Endometrial microvascular endothelial cells (primary cell): Measurements from ENCODE around the gene GLRX. TPM values are rescaled to one million over a fixed set of nuclear protein-coding genes. Genes with fewer than 3 reads are reported as not detected.

Experiments
- in situ Hi-C: cut with HindIII; loops from 2 replicates; pipeline ENCODE4 v1.10.0; 2017; ENCODE audit warnings: low sequenced_read_pairs, low pct_unique_long_range_greater_than_20kb; ENCODE audit errors: inconsistent ontology term
- total RNA-seq: library from RNA; depleted of rRNA; stranded (reverse); fragments of >200 nt; gene quantifications from one replicate; pipeline ENCODE4 v1.2.3, GENCODE V29; 2015; ENCODE audit errors: inconsistent ontology term

Gene GLRX
- total RNA-seq, result 59.8 TPM

DNA sequence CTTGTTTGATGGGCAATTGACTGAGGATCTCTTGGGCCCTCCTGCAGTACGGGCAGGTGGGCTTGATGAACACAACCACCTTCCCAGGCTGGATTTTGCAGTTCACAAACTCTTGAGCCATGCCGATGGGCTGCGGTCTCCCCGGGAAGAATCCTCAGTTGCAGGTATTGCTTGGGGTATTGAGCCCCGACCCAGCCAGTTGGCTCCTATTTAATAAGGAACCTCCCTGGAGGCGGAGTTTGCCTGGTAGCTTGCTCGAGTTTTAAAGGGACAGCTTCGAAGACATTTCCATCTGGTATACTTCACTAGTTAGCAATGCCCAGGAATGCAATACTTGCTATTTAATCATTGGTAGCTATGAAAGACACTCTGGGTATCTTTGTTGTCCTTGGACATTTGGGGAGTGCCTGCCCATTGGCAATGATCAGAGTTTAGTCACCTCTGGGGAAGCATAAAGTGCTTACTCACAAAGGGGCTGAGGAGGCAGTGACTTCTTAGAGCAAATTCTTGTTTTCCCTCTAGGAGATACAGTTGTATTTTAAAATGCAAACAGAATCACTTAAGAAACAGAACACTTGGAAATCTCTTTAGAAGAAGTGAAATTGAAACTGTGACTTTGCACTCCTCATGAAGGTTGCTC, at the start of gene GLRX:
Gene GLRX (minus strand): TSS at position 185 of the 640 bp plus-strand sequence. CDS start 64 bp downstream, at position 121.
- in situ Hi-C loops, result no loop called here

DNA sequence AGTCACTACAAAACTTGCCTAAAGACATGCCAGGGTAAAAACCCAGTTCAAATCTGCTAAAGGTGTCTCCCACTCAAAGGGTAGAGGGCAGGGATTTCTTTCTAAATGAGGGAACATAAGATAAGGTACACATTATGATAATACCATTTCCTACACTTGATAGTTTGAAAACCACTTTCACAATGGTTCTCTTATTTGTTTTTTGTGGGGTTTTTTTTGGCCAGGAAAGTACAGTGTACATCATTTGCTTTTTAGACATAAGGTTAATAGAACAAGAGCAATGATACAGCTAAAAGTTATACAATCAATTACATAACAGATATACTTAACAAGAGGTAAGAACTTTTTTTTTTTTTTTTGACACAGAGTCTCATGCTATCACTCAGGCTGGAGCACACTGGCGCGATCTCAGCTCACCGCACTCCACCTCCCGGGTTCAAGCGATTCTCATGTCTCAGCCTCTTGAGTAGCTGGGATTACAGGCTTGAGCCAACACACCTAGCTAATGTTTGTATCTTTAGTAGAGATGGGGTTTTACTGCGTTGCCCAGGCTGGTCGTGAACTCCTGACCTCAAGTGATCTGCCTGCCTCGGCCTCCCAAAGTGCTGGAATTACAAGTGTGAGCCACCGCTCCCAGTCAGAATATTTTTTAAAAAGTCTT, 48.8 kb upstream of the GLRX start:
- in situ Hi-C loops, result loop anchor here (25.0 kb wide), 1 partner anchor 466 kb away; no protein-coding TSS in a partner anchor

- in situ Hi-C loops, result loop anchor here (25.0 kb wide), 1 partner anchor 467 kb away; no protein-coding TSS in a partner anchor
Observed at GRCh38 chr5:95870105-95870672, 47.7 kb upstream of the GLRX start.

DNA sequence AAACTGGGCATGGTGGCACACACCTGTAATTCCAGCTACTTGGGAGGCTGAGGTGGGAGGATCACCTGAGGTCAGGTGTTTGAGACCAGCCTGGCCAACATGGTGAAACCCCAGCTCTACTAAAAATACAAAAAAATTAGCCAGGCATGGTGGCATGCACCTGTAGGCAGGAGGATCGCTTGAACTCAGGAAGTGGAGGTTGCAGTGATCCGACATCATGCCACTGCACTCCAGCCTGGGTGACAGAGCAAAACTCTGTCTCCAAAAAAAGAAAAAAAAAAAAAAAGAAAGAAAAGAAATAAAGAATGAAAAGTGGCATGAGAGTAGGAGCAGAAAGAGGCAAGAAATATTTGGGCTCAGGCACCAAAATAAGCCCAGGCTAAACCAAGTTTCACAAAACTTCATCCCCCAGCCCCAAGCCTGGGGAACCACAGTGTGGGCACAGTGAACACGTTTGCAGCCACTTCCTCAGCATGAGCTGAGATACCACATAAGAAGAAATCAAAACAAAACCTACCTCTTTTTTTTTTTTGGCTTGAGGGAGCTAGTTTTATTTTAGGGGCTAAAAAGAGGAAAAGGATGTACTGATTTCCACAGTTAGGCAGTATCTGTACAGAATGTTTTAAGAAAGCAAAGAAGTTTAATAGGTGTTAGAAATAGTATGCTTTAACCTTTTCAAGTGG, 46.8 kb upstream of the GLRX start:
- in situ Hi-C loops, result loop anchor here (25.0 kb wide), 1 partner anchor 468 kb away; no protein-coding TSS in a partner anchor

GRCh38 chr5:95868136-95868535, 45.6 kb upstream of the GLRX start:
- in situ Hi-C loops, result loop anchor here (25.0 kb wide), 1 partner anchor 469 kb away; no protein-coding TSS in a partner anchor

DNA sequence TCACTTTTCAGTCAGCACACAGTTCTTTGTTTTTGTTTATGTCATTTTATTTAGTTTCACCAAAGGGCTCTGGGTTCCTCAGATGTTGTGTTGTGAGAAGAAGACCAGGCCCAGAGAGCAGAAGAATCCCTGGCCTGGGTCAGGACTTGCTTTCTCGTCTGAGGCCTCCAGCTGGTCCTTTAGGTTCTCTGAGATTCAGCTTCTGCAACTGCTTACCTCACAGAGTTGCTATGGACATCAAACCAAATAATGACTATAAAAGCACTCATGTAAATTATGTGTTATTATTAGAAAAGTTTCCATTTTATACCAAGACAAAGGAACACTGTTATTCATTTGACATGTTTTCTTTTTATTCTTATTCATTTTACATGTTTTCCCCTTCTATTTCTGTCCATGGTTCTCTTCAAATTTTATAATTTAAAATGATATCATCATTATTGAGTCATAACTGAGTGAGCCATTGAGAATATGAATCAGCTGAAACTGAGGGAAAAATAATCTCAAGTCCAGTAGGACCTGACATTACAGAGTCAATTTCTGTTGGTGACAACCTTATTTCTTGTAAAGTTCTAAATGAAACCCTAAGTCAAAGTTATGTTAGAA, 44.0 kb upstream of the GLRX start:
- in situ Hi-C loops, result loop anchor here (25.0 kb wide), 1 partner anchor 471 kb away; no protein-coding TSS in a partner anchor

- in situ Hi-C loops, result loop anchor here (25.0 kb wide), 1 partner anchor 472 kb away; no protein-coding TSS in a partner anchor
Observed at GRCh38 chr5:95864944-95865504, 42.5 kb upstream of the GLRX start.

DNA sequence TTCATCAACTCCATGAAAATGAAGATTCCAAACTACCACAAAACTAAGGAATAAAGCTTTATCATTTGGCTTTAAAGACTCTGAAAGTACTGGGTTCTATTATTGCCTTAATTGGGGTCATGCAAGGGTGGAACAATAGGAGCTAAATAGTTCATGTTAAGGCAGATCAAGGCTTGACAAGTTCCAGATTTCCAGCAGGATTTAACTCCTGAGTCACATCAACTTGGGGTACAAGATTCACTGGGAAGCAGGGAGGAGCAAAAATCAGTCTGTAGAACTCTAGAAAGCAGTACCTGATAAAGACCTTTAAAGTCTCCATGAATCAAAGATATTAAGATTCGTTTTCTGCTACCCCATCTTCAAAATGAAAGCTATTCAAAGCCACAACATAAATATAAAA, 41.9 kb upstream of the GLRX start:
- in situ Hi-C loops, result loop anchor here (25.0 kb wide), 1 partner anchor 473 kb away; no protein-coding TSS in a partner anchor

GRCh38 chr5:95863383-95863757, 40.8 kb upstream of the GLRX start:
- in situ Hi-C loops, result loop anchor here (25.0 kb wide), 1 partner anchor 474 kb away; no protein-coding TSS in a partner anchor

DNA sequence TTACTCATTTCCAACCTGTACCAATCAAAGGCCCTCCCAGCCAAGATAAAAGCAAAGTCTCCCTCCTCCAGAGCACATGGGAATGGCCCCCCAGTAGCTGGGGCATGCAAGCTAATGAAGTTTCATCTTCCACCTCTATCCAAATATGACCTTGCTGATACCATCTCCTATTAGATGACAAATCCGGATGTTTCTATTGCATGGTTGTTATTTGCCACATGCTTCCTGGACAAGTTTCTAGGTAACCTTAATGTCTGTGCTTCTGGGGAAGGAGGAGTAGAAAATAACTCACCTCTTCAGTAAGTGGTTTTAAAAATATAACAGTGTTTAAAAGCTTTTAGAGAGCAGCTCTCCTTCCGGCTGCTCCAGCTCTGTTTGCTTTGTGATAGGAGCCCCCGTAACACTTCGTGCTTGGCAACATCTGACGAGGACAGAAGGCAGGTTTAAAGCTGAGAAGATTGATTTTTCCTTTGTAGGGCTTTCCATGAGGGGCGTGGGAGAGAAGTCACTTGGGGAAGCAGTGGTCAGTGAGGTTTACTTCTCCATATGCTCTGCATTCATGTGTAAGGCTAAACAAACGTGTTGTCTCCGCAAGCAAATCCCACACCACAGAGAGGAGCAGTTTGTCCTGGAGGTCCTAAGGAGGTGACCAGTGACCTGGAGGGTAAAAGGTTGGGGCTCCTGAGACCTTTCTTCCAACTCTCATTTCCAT, 40.3 kb upstream of the GLRX start:
- in situ Hi-C loops, result loop anchor here (25.0 kb wide), 1 partner anchor 474 kb away; no protein-coding TSS in a partner anchor

DNA sequence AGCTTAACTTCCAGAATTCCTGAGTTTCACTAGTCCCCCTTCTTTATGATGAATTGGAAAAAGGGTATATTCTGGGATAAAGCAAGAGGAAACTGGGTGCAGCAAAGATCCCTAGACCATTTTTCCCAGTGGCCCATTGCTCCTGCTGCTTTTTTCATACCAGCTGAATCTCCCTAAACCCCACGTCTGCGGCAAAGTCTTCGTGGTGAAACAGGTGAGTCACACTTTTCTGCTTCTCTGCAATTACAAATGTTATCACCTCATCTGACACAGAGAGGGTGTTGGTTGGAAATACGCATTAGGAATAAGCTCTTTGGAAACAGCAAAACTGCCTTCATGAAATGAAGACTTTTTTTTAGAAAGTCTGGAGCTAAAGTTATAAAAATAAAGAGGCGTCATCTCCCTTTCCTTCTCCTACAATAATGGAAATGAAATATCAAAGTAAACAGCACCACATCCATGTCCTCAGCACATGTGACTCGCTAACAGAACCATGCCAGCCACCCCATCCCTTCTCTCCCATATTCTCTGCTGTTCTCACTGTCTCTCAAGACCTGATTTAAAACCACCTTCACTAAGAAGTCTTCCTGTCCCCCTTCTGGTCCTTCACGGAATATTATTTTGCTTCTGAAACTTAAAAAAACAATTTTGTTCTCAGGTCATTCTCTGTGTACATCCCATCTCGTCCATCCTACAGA, 39.5 kb upstream of the GLRX start:
- in situ Hi-C loops, result loop anchor here (25.0 kb wide), 1 partner anchor 475 kb away; no protein-coding TSS in a partner anchor

DNA sequence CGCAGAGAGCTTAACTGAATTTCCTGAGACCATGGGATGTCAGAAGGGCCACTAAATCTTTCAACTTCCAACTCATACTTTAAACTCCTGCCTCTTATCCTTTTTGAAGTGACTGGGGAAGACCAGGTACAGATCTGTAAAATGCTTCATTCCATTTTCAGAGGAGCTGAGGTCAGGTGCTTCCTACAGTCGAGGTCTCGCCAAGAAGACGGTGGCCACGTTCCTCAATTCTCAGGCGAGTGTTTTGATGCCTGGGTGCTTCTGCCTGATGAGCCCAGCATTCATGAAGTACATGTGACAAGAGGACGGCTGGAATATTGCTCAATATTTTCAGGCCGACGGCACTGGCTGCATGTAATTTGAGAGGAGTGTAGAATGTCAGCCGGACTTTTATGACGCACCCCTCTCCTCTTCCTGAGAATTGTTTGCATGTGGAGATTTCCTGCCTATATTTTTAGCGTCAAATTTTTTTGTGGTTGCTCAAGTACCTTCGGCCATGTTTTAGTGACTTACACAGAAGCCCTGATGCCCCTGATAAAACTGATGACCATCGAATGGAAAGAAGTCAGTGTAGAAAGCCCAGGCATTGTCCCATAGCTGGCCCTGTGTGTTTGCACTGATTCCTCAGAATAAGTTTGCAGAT, 38.8 kb upstream of the GLRX start:
- in situ Hi-C loops, result loop anchor here (25.0 kb wide), 1 partner anchor 476 kb away; no protein-coding TSS in a partner anchor

DNA sequence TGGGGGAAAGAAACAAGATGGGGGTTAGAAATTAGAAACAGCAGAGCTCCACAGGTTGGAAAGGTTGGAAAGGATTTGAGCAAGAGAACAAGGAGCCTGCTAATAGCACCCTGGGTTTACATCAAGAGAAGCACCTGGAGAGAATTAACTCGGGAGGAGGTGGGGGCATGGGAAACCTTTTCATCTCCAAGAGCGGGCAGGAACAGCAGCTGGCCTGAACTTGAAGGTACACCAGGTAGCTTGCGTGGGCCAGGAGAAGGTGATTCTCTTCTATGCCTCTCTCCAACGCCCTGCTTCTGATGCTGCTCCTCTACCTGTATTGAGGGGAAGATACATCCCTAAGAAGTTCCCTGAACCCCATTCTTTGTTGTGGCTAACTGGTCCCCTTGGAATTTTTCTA, 37.1 kb upstream of the GLRX start:
- in situ Hi-C loops, result loop anchor here (25.0 kb wide), 1 partner anchor 478 kb away; no protein-coding TSS in a partner anchor

GRCh38 chr5:95858661-95859595, 36.4 kb upstream of the GLRX start:
- in situ Hi-C loops, result loop anchor here (25.0 kb wide), 1 partner anchor 478 kb away; no protein-coding TSS in a partner anchor

DNA sequence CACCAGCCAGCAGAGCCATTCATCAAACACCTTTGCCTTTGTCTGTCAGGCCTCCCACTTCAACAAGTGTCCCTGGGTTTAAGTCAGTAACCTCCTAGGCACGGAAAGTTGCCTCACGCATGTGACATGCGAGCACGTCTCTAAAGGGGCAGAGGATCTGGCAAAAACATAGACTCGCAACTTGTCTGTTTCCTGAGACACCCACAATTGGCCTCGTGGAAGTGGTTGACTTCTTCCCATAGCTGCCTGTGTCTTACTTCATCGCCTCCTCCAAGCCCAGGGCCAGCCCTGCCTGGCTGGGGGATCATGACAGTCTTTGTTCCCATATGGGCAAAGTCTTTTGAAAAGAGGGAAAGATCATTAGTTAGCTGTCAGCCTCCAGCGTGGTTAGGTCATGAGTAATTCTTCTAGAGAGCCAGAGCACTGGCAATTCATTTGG, 35.5 kb upstream of the GLRX start:
- in situ Hi-C loops, result loop anchor here (25.0 kb wide), 1 partner anchor 479 kb away; no protein-coding TSS in a partner anchor
